GM18517 (cell line): ENCODE measurements around the gene SYTL5.

ENCODE experiments used
- ATAC-seq: cut with Tn5 transposase; IDR thresholded peaks from one replicate; pipeline ENCODE4 v1.9.1; 2021; ENCODE audit warnings: mild to moderate bottlenecking, moderate library complexity; ENCODE audit not compliant: unreplicated experiment

The SYTL5 gene

GRCh38 chrX:38127961-38128360, 121.6 kb downstream of the SYTL5 start:
- ATAC-seq, result no peak

- no peak for ATAC-seq
These were observed 123.0 kb downstream of the SYTL5 start for GRCh38 chrX:38129366-38129765.

- no peak for ATAC-seq
These were observed 132.0 kb downstream of the SYTL5 start for GRCh38 chrX:38138157-38138891.

- no peak for ATAC-seq
These were observed 132.5 kb downstream of the SYTL5 start for GRCh38 chrX:38138900-38139299.

- no peak for ATAC-seq
These were observed 136.3 kb downstream of the SYTL5 start for GRCh38 chrX:38142610-38143009.

- ATAC-seq, result no peak
These were observed 142.7 kb downstream of the SYTL5 start for GRCh38 chrX:38149016-38149415.

GRCh38 chrX:38150993-38151392, 144.6 kb downstream of the SYTL5 start:
- ATAC-seq, result no peak

- no peak for ATAC-seq
These were observed 145.1 kb downstream of the SYTL5 start for GRCh38 chrX:38151441-38151840.

GRCh38 chrX:38154340-38154739, 148.0 kb downstream of the SYTL5 start:
- no peak for ATAC-seq

GRCh38 chrX:38154818-38155217, 148.5 kb downstream of the SYTL5 start:
- no peak for ATAC-seq

- ATAC-seq, result no peak
These were observed 150.5 kb downstream of the SYTL5 start for GRCh38 chrX:38156838-38157237.

- no peak for ATAC-seq
These were observed 156.8 kb downstream of the SYTL5 start for GRCh38 chrX:38163193-38163592.

GRCh38 chrX:38165023-38165422, 158.7 kb downstream of the SYTL5 start:
- no peak for ATAC-seq

GRCh38 chrX:38166478-38167083, 160.2 kb downstream of the SYTL5 start:
- ATAC-seq, result no peak

- no peak for ATAC-seq
These were observed 164.2 kb downstream of the SYTL5 start for GRCh38 chrX:38170556-38170955.

- no peak for ATAC-seq
These were observed 166.2 kb downstream of the SYTL5 start for GRCh38 chrX:38172596-38172995.

GRCh38 chrX:38175139-38175538, 168.8 kb downstream of the SYTL5 start:
- ATAC-seq, result no peak

GRCh38 chrX:38178396-38178795, 172.0 kb downstream of the SYTL5 start:
- ATAC-seq, result no peak
